Superior temporal gyrus (tissue), 1 donor: ENCODE data around the gene CLTCL1.

Experiments used
- DNase-seq: peaks from one replicate; pipeline ENCODE4 v3.0.0-alpha.2; 2016; ENCODE audit errors: extremely low spot score

Gene CLTCL1

DNA sequence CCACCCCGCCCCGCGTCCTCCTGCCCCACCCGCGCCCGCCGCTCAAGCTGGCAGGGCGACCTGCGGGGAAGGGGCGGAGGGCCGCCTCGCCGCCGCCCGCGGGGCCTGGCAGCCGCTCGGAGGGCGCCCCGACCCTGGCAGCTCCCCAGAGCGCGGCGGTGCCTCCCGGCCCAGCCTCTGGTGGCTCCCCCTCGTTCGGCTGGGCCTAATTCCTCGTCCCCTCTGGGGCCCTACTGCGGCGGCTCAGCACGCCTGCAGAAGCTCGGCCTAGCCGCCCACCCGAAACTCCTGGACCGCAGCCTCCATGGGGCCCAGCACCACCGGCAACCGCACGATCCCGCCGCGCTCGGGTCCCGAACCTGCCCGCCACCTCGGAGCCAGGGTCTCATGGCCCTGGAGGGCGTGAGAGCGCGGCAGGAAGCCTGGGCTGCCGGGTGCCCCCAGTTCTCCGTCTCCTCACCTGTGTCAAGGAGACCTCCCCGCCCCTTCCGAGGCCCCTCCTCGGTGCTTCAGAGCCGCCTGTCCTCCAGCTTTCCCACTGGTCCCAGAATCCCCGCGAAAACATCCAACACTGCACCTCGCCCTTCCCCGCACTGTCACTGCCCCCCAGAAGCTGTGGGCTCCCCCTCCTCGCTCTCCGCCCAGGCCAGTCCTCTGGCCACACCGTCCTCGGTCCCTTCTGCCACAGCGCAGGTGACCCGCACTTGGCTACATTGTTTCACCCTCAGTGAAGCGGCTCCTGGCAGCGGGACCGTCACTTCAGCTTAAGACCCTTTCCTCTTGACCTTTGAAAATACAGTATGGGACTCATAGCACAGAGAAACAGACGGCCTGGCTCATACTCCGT is 140.8 kb downstream of the CLTCL1 start:
- no peak for DNase-seq

DNA sequence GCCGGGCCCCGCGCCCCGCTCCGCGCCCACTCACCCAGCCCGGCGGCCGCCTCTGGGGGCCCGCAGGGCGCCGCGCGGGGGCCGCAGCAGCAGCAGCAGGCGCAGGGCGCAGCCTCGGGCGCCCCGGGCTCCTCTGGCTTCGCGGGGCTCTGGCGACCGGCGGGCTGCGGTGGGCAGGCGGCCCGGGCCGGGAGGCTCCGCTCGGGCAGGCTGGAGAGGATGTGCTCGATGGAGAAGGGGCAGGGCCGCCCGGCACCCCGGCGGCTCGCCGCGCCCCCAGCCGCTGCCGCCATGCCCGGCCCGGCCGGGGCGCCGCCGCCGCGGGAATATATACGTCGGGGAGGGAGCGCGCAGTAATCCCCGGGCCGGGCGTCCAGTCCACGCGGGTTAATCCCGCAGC is 141.5 kb downstream of the CLTCL1 start, which contains the start of gene GSC2:
Gene GSC2 (minus strand): TSS at position 302 of the 400 bp plus-strand sequence. CDS start 9 bp downstream, at position 293.
- DNase-seq = no peak

DNA sequence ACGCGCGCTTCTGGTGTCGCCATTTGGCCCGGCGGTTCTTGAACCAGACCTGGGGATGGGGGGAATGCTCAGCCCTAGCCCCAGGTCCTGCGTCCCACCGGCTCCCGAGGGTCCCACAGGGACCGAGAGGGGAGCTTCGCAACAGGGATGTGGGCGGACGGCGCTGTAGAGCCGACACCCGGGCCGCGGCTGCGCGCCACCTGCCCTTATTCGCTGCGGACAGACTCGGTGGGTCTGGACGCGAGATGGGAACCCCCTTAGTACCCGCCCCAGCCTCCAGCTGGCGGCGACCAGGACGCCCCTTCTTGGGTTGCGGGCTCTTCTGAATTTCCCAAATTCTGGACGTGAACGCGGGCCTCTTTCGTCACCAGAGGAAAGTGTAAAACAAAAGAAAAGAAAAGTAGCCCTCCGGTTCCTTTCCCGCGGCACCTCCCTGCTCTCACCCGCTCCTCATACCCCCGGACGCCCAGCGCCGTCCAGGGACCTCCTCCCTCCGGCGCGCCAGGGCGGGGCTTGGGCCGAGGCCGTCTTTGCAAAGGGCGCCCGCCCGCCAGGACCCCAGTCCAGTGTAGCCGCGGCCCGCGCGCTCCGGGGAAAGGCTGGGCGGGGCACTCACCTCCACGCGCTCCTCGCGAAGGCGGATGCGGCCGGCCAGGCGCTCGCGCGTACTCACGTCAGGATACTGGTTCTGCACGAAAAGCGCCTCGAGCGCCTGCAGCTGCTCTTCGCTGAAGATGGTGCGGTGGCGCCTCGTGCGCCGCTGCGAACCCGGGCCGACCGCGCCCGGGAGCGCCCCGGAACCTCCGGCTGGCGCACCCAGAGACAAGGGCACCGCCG is 142.3 kb downstream of the CLTCL1 start:
- no peak for DNase-seq

DNA sequence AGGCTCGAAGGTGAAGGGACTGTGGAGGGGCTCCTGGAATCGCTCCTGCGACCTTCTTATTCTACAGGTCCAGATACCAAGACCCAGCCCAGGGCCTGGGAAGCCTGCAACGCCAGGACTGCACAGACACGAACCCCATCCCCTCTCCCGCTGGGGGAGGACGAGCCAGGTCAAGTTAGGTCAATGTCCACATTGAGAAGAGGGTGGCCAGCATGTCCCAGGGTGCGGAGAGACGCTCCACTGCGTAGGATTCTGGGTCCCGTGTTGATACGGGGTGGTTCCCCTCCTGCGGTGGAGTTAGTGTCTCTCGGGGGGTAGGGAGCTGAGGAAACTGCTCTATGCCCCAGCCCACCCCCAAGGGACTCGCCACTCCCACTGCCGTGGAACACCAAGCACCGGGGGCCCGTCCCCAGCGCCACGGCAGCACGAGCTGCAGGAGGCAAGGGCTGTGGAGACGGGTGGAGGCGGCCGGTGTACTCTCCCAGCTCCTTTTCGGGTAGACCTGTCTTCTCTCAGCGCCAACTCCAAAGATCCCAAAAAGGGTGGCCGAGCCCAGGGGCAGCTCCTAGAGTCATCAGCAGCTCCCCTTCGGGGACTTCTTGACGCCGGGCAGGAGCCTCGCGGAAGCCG is 143.0 kb downstream of the CLTCL1 start:
- DNase-seq = no peak

DNA sequence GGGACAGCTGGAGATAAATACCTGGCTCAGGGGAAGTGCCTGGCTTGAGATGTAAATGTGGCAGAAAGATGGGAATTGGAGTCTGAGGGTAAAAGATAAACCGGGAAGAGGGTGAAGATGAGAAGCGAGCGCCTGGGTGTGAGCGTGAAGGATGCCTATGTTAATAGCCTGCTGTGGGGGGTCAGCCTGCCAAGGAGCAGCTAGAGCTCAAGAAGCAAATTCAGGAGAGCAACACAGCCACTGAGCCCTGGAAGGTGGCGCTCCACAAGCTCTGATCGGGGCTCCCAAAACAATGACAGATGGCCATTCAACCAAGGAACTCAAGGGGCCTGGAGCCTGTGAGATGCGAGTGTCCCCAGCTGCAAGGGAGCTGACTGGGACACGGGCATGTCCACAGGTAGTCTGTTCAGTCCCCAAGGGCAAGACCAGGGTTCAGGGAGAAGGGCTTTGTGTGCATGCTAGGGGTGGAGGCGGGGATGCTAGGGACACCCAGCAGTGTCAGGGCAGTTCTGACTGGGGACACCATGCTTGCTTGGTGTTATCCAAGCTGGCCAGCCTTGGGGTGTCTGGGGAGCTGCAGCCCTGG is 144.2 kb downstream of the CLTCL1 start:
- DNase-seq = no peak

DNA sequence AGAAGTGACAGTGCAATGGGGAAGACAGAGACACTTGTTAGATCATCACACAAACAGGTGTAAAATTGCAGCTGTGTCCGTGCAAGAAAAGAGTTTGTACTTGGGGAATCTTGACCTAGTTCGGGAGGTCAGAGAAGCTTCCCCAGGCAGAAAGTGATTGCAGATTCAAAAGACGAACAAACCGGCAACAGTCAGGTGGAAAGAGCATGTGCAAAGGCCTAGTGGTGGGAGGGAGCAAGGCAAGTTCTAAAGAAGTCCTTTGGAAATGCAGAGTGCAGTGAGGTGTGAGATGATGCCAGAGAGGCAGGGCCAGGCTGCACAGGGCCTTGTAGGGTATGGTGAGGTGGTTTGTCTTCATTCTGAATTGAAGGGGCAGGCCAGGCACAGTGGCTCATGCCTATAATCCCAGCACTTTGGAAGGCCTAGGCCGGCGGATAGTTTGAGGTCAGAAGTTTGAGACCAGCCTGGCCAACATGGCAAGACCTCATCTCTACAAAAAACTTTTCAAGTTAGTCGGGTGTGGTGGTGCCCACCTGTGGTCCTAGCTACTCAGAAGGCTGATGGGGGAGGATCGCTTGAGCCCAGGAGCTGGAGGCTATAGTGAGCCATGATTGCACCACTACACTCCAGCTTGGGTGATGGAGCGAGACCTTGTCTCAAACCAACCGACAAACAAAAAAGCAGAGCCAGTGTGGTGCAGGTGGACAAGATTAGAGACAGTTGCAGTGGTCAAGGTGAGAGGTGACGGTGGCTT is 145.1 kb downstream of the CLTCL1 start:
- no peak for DNase-seq

DNA sequence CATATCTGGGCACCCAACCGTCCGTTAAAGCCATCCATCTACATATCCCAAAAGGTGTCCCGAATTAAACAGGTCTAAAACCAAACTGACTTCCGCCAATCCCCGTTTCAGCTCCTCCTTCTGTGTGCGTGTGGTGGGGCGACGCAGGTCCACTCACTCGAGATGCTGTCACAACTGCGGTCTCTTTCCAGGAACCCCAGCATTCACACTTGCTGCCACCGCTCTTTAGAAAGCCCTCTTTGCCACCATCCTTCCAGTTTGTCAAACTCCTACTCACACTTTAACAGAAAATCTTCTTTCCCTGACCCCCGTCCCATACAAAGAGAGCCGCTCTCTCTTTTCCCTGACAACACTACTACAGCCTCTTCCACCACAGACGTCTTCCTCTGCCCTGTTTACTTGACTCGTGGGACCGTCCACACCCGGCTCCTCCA is 147.5 kb downstream of the CLTCL1 start:
- no peak for DNase-seq

DNA sequence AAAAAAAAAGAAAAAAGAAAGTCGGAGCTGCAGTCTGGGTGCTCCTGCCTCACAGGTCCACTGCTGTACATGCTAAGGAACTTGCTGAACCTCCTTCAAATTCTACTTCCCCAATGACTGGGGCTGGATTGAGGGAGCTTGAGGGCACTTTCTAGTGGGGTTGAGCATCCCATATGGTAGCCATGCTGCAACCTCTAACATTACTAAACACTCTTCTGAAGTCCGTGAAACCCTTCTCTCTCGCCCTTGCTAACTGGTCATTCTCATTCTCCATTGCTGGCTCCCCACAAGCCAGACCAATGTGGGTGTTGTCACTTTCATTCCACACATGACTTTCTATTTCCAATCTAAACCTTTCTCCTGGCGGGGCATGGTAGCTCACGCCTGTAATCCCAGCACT is 148.3 kb downstream of the CLTCL1 start:
- DNase-seq = no peak

DNA sequence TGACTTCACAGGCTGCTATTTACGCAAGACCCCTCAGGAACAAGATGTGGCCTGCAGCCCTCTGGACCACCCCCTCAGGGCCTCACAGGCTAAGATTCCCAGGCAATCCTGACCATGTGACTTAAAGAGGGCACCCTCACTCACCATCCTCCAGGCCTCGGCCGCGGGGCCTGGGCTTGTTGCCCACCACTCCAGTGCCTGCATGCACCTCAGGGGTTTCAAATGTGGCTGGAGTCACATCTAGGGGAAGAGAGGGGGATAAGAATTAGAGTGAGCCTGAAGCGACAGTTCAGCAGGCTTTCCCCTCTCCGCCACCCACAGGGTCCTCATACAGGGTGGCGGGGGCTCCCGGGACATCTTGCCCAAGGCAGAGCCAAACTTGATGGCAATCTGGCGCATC is 149.1 kb downstream of the CLTCL1 start:
- no peak for DNase-seq

DNA sequence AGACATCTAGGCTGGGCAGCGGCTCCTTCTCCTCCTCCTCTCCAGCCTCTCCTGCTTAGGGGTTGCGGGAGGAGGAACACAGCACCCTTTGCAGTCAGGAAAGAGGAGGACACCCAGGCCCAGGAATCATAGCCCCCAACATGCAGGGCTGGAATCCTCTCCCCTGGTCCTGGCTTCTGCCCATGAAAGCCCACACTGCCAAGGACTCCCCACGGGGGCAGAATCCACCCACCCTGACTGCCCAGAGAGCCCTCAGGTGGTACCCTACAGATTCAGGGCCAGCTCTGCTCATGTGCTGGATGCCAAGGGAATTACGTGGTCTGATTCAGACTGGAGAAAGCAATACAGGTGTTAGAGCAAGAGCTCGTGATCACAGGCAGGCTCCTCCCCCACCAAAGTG is 151.5 kb downstream of the CLTCL1 start:
- DNase-seq = no peak

DNA sequence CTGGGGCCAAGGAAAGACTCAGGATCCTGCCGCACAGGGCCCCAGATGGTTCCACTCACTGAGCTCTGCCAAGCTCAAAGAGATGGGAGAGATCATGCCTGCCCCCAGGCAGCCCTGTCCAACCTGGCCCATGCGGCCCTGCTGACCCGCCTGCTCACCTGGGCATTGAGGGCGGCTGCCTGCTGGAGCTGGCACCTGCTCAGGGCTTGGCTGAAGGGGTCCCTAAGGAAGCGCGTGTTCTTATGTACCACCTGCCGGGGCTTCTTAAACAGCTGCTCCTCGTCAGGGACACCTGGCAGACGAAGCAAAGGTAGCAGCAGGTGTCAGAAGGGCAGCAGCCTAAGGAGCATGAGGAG is 152.5 kb downstream of the CLTCL1 start:
- no peak for DNase-seq

DNA sequence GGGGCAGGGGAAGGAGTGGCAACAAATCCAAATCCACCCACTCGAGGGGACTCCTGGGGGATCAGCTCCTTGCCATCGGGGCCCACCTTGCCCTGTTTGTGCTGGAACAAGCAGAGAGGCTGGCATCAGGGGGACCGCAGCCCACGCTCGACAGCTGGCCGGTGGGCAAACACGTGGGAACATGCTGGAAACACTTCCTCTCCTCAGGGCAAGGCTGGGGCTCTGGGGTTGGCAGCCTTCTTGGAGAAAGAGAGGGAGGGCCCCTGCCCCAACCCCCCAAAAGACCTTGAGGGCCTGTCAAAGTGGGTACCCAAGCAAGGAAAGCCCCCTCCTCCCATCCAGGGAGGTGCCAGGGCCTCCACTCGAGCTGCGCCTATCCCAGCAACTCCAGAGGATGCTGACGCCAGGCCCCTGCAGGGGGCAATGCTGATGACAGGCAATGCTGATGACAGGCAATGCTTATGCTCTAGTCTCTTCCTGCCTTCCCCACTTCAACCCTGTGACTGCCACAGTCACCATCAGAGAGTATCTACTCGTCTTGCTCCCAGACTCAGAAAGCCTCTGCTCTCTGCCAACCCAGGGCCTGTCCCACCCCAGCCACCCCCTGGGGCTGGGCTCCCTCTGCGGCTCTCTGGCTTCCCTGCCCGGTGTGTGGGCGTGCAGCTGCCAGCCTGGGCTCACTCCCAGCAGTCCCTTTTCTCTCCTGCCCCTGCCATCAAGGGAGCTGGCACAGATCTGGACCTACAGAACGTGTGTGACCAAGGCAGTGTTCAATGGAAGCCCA is 153.1 kb downstream of the CLTCL1 start:
- DNase-seq = no peak

DNA sequence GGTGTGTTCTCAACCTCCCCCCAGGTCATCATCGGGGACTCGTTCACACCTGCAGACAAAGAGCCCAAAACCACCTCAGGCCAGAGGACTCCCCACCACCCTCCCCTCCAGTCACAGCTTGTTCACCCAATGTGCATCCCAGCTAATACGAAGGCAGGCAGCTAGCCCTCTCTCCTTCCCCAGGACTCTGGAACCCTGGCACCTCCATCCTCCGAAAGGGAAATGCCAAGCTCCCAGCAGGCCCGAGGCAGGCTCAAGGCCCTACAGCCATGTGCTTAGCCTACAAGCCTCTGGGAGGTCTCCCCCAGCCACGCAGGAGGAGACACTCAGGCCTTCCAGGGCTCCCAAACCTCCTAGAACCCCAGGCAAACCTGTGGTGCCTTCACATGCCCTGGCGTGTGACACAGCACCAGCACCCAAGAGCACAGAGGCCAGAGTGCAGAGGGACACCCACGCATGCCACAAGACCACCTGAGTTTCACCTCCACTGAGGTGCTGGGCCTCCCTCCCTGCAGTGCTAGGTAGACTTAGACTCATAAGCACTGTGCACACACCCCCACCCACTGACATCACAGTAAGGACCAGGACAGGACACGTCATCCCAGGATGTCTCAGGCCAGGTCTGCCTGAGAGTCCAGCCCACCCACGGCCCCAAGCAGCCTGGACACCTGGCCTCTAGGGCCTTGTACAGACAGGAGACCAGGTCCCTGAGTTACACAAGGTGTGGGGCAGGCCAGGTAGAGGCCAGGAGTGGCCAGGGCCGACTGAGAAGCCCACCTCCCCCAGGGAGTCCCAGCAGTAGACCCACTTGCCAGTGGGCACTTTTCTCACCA is 153.9 kb downstream of the CLTCL1 start:
- DNase-seq = no peak

DNA sequence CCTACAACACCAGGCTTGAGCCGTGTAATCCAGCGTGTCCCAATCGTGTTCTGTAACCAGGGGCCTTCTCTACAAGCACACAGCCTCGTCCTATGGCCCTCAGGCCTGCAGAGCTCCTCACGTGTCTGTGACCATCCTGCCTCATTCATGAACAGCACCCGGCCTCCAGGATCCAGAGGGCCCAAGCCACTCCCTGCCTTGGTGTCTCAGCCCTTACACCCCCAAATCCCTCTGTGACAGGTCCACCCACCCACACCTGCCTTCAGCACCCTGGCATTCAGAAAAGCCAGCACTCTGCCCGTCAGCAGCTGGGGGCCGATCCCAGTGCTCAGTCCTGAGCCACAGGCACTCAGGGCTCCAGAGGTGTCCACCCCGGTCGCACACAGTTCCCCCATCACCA is 154.6 kb downstream of the CLTCL1 start:
- DNase-seq = no peak

DNA sequence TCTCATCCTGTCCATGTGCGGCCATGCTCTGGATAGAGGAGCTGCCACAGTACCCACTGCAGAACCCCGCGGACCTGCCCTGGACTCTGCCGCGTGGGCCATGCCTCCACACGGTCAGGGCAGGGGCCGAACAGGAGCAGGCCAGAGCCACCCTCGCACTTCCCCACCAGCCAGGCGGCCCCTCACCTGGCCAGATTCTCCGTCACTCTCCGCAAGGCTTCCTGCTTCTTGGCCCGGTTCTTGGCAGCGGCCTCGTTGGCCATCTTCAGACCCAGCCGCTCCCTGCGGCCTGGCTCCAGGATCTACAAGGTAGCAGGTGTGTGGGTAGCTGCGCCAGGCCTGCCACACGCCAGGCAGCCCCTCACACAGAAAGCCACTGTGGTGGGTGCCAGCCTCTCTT is 156.6 kb downstream of the CLTCL1 start:
- DNase-seq = no peak

DNA sequence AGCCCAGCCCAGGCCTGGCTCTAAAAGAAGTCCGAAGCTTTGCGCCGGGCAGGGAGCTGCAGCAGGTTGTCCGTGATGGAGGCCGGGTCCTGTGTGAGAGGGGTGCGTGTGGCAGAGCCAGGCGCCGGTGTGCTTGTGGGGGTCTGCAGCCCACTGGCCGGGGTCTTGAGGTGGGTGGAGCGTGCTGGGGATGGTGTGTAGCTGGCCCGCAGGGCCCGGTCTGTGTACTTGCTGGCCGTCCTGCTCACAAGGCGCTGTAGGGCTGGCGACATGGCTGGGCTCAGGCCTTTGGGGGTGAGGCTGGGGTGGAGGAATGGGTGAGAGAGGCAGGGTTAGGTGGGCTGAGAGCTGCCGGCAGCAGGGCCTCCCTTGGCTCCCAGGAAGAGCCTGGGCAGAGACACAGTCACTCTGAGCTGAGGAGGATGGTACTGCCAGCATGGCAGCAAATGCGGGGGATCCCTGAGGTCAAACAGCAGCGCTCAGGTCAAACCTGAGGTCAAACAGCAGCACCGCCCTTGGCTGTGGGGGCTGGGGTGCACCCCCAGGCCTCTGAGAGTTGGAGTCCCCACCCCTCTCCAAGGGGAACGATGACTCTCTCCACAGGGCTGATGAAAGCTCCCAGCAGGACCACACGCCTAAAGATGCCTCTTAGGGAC is 157.2 kb downstream of the CLTCL1 start:
- DNase-seq = no peak

DNA sequence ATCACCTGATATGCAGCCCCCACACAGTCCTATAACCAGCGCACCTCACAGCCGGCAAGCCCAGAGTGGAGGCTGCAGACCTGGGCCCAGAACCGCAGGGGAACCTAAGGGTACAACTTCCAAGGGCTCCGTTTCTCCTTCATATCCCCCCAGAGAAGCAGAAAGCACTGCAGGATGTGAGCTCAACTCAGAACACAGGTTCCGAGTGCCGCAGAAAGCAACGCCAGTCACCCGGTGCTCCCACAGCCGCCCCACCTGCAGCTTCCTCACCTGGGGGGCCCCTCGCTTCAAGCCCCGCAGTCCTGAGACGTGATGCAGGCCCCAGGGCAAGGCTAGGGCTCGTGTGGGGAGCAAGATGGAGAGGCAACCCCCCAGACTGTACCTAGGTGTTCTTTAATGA is 158.0 kb downstream of the CLTCL1 start:
- no peak for DNase-seq

DNA sequence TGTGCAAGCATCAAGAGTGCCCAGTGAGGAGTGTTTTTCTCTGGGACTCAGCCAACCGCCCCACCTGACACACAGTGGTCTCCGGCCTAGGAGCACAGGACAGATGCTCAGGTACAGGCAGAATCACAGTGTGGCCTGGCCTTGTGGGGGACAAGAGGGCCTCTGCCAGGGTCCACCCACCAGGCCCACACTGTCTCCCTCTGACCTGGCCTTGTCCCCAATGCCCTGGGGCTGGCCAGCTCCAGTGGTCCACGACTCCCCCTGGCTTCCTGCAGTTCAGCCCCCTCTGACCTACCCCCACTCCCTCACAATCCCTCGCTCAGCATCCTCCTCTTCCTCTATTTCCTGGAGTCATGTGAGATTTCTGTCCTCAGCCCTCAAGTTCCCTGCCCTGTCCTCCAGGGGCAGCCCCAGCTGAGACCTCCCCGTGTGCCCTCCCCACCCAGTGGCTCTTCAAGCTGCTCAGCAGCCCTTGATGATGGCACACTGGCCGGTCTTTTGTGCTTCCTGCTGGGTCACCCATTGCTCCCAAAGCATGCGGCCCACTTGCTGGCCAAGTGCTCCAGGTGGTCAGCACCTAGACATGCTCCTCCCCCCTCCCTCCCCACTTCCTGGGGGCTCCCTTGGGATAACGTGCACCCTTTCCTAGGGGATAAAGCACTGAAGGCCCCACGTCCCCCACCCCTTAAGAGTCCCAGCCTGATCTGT is 158.7 kb downstream of the CLTCL1 start:
- no peak for DNase-seq
